ENCODE results near the gene CRHR1.

CRHR1 gene

DNA sequence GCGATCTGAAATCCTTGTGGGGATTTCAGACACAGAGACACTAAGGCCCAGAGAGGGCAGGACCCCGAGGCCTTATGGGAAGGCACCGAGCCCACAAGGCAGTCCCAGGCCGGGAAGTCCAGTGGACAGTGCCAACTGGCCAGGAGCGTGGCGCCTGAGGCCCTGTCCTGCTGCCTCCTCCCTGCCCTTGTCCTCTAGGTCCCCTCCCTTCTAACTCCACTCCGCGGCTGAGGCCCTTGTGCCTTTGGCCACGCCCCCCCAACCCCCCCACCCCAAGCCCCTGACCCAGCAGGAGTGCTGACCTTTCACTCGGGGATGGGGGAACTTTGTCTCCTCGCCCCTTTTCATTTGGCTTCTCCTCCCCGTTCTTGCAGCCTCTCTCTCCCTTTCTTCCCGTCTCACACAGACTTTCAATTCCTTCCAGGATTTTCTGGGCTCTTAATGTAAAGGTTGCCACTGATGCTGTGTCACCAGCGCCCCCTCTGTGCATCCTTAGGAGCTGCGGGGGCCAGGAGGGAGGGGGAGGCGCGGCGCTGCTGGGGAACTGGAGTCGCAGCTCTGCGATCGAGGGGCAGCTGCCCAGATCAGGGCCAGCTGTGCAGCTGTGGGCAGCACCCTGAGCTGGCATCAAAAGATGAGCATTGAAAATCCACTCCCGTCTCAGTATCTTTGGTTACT, 29.1 kb downstream of the CRHR1 start:
- no peak overlapping the region for H3K4me3 ChIP-seq (replicated peaks; ENCODE audit: low read depth, low read length)
- DNase-seq (ENCODE audit: extremely low read depth, insufficient read length): no peak
- no peaks in the 10 kb centered on the region; the same call in 1 of the 2 replicates for H3K27me3 ChIP-seq (replicated peaks; ENCODE audit: control insufficient read depth, insufficient read depth, low read length)
- H3K36me3 ChIP-seq (ENCODE audit: control insufficient read depth, insufficient read depth, low read length): no peaks in the 10 kb centered on the region
- no peak for TF ChIP-seq CTCF (IDR thresholded peaks at IDR 0.05; ENCODE audit: insufficient read depth, low read length, poor library complexity, severe bottlenecking)

DNA sequence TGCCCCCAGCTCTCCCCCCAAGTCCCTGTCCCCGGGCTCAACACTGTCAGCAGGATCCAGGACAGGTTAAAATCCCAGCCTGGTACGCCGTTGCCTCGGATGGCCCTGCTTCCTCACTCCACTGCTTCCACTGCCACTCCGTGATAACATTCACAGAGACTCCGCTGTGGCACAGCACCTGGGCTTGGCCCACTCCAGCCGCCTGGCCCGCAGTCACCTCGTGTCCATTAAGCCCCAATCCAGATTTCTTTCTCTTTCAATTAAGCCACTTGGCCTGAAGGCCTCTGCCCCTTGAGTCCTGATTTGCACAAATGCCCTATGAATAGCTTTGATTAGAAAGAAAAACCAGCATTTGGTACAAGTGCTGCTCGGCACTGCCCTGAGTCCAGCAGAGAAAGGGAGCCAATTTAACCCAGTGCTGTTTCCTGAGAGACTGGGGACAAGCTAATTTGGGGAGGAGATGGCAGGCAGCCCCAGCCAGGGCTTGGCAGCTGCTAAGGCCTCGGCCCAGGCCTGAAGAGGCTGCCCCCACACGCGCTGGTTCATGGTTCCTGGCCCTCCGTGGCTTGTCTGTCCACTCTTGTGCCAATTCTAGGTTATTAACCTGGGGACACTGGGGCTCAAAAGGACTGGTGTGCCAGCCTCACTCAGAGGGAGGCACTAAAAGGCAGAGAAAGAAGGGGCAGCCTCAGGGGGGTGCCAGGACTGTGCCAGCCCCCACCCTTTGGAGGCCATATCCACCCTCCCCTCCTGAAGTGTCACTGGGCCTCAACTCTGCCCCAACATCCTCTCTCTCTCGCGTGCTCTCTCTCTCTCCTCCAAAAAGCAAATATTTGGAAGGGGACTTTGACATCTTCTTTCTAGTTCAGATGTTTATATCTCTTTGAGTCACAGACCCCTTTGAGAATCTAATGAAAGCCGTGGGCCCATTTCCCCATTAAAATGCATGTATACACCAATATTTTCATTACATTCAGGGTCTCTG, 30.8 kb downstream of the CRHR1 start:
- H3K4me3 ChIP-seq (replicated peaks; ENCODE audit: low read depth, low read length): no peak overlapping the region
- no peaks in the 10 kb centered on the region for H3K36me3 ChIP-seq (ENCODE audit: control insufficient read depth, insufficient read depth, low read length)
- no peak for TF ChIP-seq CTCF (IDR thresholded peaks at IDR 0.05; ENCODE audit: insufficient read depth, low read length, poor library complexity, severe bottlenecking)
- H3K27me3 ChIP-seq (replicated peaks; ENCODE audit: control insufficient read depth, insufficient read depth, low read length): no peaks in the 10 kb centered on the region; the same call in 1 of the 2 replicates
- DNase-seq (ENCODE audit: extremely low read depth, insufficient read length): no peak

- no peak for DNase-seq (ENCODE audit: extremely low read depth, insufficient read length)
- no peaks in the 10 kb centered on the region for H3K36me3 ChIP-seq (ENCODE audit: control insufficient read depth, insufficient read depth, low read length)
- no peak for TF ChIP-seq CTCF (IDR thresholded peaks at IDR 0.05; ENCODE audit: insufficient read depth, low read length, poor library complexity, severe bottlenecking)
- no peaks in the 10 kb centered on the region; the same call in 1 of the 2 replicates for H3K27me3 ChIP-seq (replicated peaks; ENCODE audit: control insufficient read depth, insufficient read depth, low read length)
- no peak overlapping the region for H3K4me3 ChIP-seq (replicated peaks; ENCODE audit: low read depth, low read length)
Observed at GRCh38 chr17:45815752-45816151, 31.6 kb downstream of the CRHR1 start.

- Histone ChIP-seq H3K27me3 (replicated peaks; ENCODE audit: control insufficient read depth, insufficient read depth, low read length) (no peaks in the 10 kb centered on the region; the same call in 1 of the 2 replicates), H3K36me3 (ENCODE audit: control insufficient read depth, insufficient read depth, low read length) (no peaks in the 10 kb centered on the region), H3K4me3 (replicated peaks; ENCODE audit: low read depth, low read length) (no peak overlapping the region)
- DNase-seq (ENCODE audit: extremely low read depth, insufficient read length): no peak
- TF ChIP-seq CTCF (IDR thresholded peaks at IDR 0.05; ENCODE audit: insufficient read depth, low read length, poor library complexity, severe bottlenecking): no peak
Observed at GRCh38 chr17:45818041-45818440, 33.9 kb downstream of the CRHR1 start.

DNA sequence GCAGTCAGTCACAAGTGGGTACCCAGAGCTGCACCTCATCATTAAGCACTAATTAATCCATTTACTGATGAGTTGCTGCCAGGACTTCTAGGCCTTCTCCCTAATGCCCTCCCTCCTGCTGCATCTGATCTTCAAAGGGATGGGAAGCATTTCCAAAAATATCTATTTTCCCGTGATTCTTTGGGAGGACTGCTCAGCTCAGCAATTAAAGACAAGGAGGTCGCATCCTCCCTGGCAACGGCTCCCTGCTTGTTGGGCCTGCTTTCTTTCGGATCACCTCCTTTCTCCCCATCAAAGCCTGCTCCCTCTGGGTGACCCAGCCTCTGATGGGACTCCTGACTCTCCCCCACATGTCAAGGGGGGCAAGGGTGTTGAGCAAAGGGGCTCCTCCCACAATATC, 34.6 kb downstream of the CRHR1 start:
- Histone ChIP-seq H3K36me3 (ENCODE audit: control insufficient read depth, insufficient read depth, low read length) (no peaks in the 10 kb centered on the region), H3K4me3 (replicated peaks; ENCODE audit: low read depth, low read length) (no peak overlapping the region), H3K27me3 (replicated peaks; ENCODE audit: control insufficient read depth, insufficient read depth, low read length) (no peaks in the 10 kb centered on the region; the same call in 1 of the 2 replicates)
- no peak for DNase-seq (ENCODE audit: extremely low read depth, insufficient read length)
- no peak for TF ChIP-seq CTCF (IDR thresholded peaks at IDR 0.05; ENCODE audit: insufficient read depth, low read length, poor library complexity, severe bottlenecking)

Measured in GM06990 (cell line).